Right cardiac atrium (tissue), 5 donors: ENCODE results near the gene PSME4. TPM values are rescaled to one million over a fixed set of nuclear protein-coding genes. Genes with fewer than 3 reads are reported as not detected.
"Not testable (repeated sequence)": the region's sequence is repeated elsewhere in the genome, so short reads cannot be mapped to it uniquely, and the experiment has no call there.

Experiments
- ATAC-seq, 2 donors: fragments of 200-7000 bp; cut with Tn5 transposase; one replicate each; pipeline versions ENCODE4 v1.8.0 to v1.9.1; 2020; ENCODE audit warnings: moderate library complexity in 2 of 2, mild to moderate bottlenecking in 1 of 2
- DNase-seq, 3 donors: peaks; one replicate each; pipeline ENCODE4 v3.0.0-alpha.2; 2020
- H3K27ac ChIP-seq: one replicate; pipeline ENCODE4 v1.5.1; 2013; ENCODE audit warnings: mild to moderate bottlenecking, low read length, control low read depth, moderate library complexity
- H3K27me3 ChIP-seq: one replicate; pipeline ENCODE4 v1.6.1; 2013; ENCODE audit not compliant: control insufficient read depth, insufficient read depth
- H3K4me1 ChIP-seq: one replicate; pipeline ENCODE4 v1.6.1; 2013; ENCODE audit warnings: low read length; ENCODE audit not compliant: control insufficient read depth, insufficient read depth
- H3K4me3 ChIP-seq: one replicate; pipeline ENCODE4 v1.5.1; 2013; ENCODE audit warnings: low read length, control low read depth
- H3K9me3 ChIP-seq: one replicate; pipeline ENCODE4 v1.6.1; 2013; ENCODE audit warnings: low read length; ENCODE audit not compliant: control insufficient read depth
- WGBS: extraction: QIAGEN DNeasy Blood & Tissue Kit; methylation state at CpG from one replicate; pipeline ENCODE4 v1.1.7; 2013; 5-methylcytosine and 5-hydroxymethylcytosine counted together
- intact Hi-C, 4 donors: fragments of 100-400 bp; cut with DNase I; formaldehyde crosslinking; loops; one replicate each; pipeline versions ENCODE4 v1.11.0 to v1.14.0; 2022 to 2023
- polyA plus RNA-seq: library from polyadenylated mRNA; stranded (reverse); fragments of 200-250 nt; gene quantifications from one replicate; pipeline ENCODE4 v1.2.3, GENCODE V29; 2013
- total RNA-seq, 4 donors: library from RNA; stranded (reverse); fragmentation: NEBNext Ultra II Directional; extraction: Animal tissue kit (Norgen Biotek cat#: 25700); gene quantifications; one replicate each; pipeline ENCODE4 v1.2.1, GENCODE V29; 2021
- donor health status: healthy with polysubstance abuse.
- donor health status: DM: no; HTN: yes; CAD: no.
- donor health status: DM: no; HTN: no; CAD: no.
- donor health status: DM: no; HTN: yes; CAD: no; lungs with severe emphysema.
- donor health status: DM: yes; HTN: yes; CAD: no.

PSME4 gene
- total and polyA plus RNA-seq, 5 donors: 38.0 to 88.0 (median 45.2) TPM

GRCh38 chr2:53859206-53860181 lies 111.3 kb downstream of the PSME4 start, which contains the start of gene GPR75:
GPR75 (minus strand) TSS chr2:53859967; CDS start chr2:53854756, 5,211 bp downstream.
- H3K27ac ChIP-seq: no peak within 1 kb of the TSS
- H3K4me1 ChIP-seq: no peaks in the 10 kb centered on the region
- H3K27me3 ChIP-seq: no peaks in the 10 kb centered on the region
- peak within 1 kb of the TSS; percentile 31 for H3K4me3 ChIP-seq
- H3K9me3 ChIP-seq: no peaks in the 10 kb centered on the region
- ATAC-seq (peak; percentile 83 to 85), DNase-seq (peak; percentile 47 to 80 (median 74))
- 38% methylated on average over 72 of the region's 72 CpGs for WGBS
- intact Hi-C loops: no loop called here

- no peaks in the 10 kb centered on the region for H3K27me3 ChIP-seq
- no peak for ATAC-seq
- WGBS: 91% methylated on average over 2 of the region's 2 CpGs
- no peak for DNase-seq
- no peaks in the 10 kb centered on the region for H3K9me3 ChIP-seq
- H3K4me1 ChIP-seq: no peaks in the 10 kb centered on the region
- no peak overlapping the region for H3K27ac ChIP-seq
- intact Hi-C loops: no loop called here
- H3K4me3 ChIP-seq: no peak overlapping the region
Observed at GRCh38 chr2:53856272-53856671, 114.5 kb downstream of the PSME4 start.

GRCh38 chr2:53854678-53855077 lies 116.1 kb downstream of the PSME4 start:
- DNase-seq (no peak), ATAC-seq (no peak)
- no peak overlapping the region for H3K4me3 ChIP-seq
- no peak overlapping the region for H3K27ac ChIP-seq
- WGBS: 97% methylated on average over 2 of the region's 2 CpGs
- H3K4me1 ChIP-seq: no peaks in the 10 kb centered on the region
- H3K27me3 ChIP-seq: no peaks in the 10 kb centered on the region
- intact Hi-C loops: no loop called here
- H3K9me3 ChIP-seq: no peaks in the 10 kb centered on the region

GRCh38 chr2:53852532-53852931 lies 118.3 kb downstream of the PSME4 start:
- WGBS: 95% methylated on average over 4 of the region's 4 CpGs
- Histone ChIP-seq H3K27me3 (no peaks in the 10 kb centered on the region), H3K27ac (no peak overlapping the region), H3K4me3 (no peak overlapping the region), H3K4me1 (no peaks in the 10 kb centered on the region), H3K9me3 (no peaks in the 10 kb centered on the region)
- intact Hi-C loops: no loop called here
- ATAC-seq (no peak), DNase-seq (no peak)

- H3K27me3 ChIP-seq, H3K27ac ChIP-seq, DNase-seq, intact Hi-C loops, H3K4me3 ChIP-seq, H3K9me3 ChIP-seq, ATAC-seq, H3K4me1 ChIP-seq: not testable (repeated sequence)
- 96% methylated on average over 9 of the region's 9 CpGs for WGBS
Observed at GRCh38 chr2:53851052-53851757, 119.6 kb downstream of the PSME4 start.

GRCh38 chr2:53848062-53848461 lies 122.7 kb downstream of the PSME4 start:
- ATAC-seq (no peak), DNase-seq (no peak)
- Histone ChIP-seq H3K4me1 (no peaks in the 10 kb centered on the region), H3K27ac (no peak overlapping the region), H3K4me3 (no peak overlapping the region), H3K27me3 (no peaks in the 10 kb centered on the region), H3K9me3 (no peaks in the 10 kb centered on the region)
- intact Hi-C loops: no loop called here
- WGBS: 94% methylated on average over 2 of the region's 2 CpGs

- ATAC-seq (no peak), DNase-seq (no peak)
- Histone ChIP-seq H3K27me3 (no peaks in the 10 kb centered on the region), H3K9me3 (no peaks in the 10 kb centered on the region), H3K4me3 (no peak overlapping the region), H3K27ac (no peak overlapping the region), H3K4me1 (no peaks in the 10 kb centered on the region)
- intact Hi-C loops: no loop called here
- 74% methylated on average over 2 of the region's 2 CpGs for WGBS
Observed at GRCh38 chr2:53843595-53843994, 127.2 kb downstream of the PSME4 start.

- ATAC-seq: no peak
Observed at GRCh38 chr2:53842891-53843290, 127.9 kb downstream of the PSME4 start.

GRCh38 chr2:53841651-53842050 lies 129.1 kb downstream of the PSME4 start:
- H3K4me1 ChIP-seq, DNase-seq, H3K4me3 ChIP-seq, H3K27me3 ChIP-seq, intact Hi-C loops, H3K27ac ChIP-seq, ATAC-seq, H3K9me3 ChIP-seq: not testable (repeated sequence)
- 98% methylated on average over 7 of the region's 7 CpGs for WGBS

More at GRCh38 chr2:53842891-53843290, 127.9 kb downstream of the PSME4 start:
- no peaks in the 10 kb centered on the region for H3K9me3 ChIP-seq
- WGBS: 61% methylated on average over 3 of the region's 3 CpGs
- H3K27ac ChIP-seq: no peak overlapping the region
- no peak for DNase-seq
- H3K27me3 ChIP-seq: no peaks in the 10 kb centered on the region
- no peaks in the 10 kb centered on the region for H3K4me1 ChIP-seq
- no peak overlapping the region for H3K4me3 ChIP-seq
- intact Hi-C loops: no loop called here

GRCh38 chr2:53840580-53840979 lies 130.2 kb downstream of the PSME4 start:
- ATAC-seq: no peak
- WGBS: 80% methylated on average over 1 of the region's 1 CpG
- intact Hi-C loops: no loop called here

GRCh38 chr2:53829980-53830290 lies 140.9 kb downstream of the PSME4 start:
- intact Hi-C loops, H3K9me3 ChIP-seq, DNase-seq, H3K4me1 ChIP-seq, ATAC-seq, H3K27ac ChIP-seq, H3K4me3 ChIP-seq, H3K27me3 ChIP-seq: not testable (repeated sequence)
- WGBS: 96% methylated on average over 4 of the region's 4 CpGs

More at GRCh38 chr2:53840580-53840979, 130.2 kb downstream of the PSME4 start:
- no peak overlapping the region for H3K27ac ChIP-seq
- H3K4me3 ChIP-seq: no peak overlapping the region
- DNase-seq: no peak
- no peaks in the 10 kb centered on the region for H3K9me3 ChIP-seq
- H3K4me1 ChIP-seq: no peaks in the 10 kb centered on the region
- no peaks in the 10 kb centered on the region for H3K27me3 ChIP-seq
